HepG2 (cell line): ENCODE results near the gene ETV6. TPM values are rescaled to one million over a fixed set of nuclear protein-coding genes. Genes with fewer than 3 reads are reported as not detected.

Experiments used
- ASH2L ChIP-seq: fragments of 300-600, 200-600 bp; sonication (generic); IDR thresholded peaks from 2 replicates; pipeline ENCODE4 v1.7.0; 2017; ENCODE audit warnings: low read depth, mild to moderate bottlenecking, moderate library complexity, mixed read lengths, low read length; ENCODE audit not compliant: insufficient read length
- PPARG ChIP-seq: conservative IDR thresholded peaks from 2 replicates; pipeline ENCODE4 v1.6.1; 2016; ENCODE audit warnings: missing biosample characterization, missing genetic modification reagents
- RARA ChIP-seq: IDR thresholded peaks from 2 replicates; pipeline ENCODE4 v1.6.1; 2016; ENCODE audit warnings: missing genetic modification reagents, missing compliant biosample characterization
- SIN3A ChIP-seq: IDR thresholded peaks from 2 replicates; pipeline ENCODE4 v1.6.1; 2011; ENCODE audit warnings: low read depth, mild to moderate bottlenecking, control low read depth, low read length, borderline replicate concordance
- ZNF878 ChIP-seq: sonication (generic); formaldehyde crosslinking; IDR thresholded peaks from 2 replicates; pipeline ENCODE4 v1.8.1; 2023; ENCODE audit warnings: mild to moderate bottlenecking, missing genetic modification reagents, moderate library complexity
- polyA plus RNA-seq, 8 experiments: library from polyadenylated mRNA; depleted of rRNA in 3 of 8; stranded (reverse) in 7 of 8; unstranded in 1 of 8; fragments of >200 nt; fragmentation: Illumina TruSeq in 4 of 8; extraction: Trizol in 4 of 8; gene quantifications; 2 replicates each; pipeline versions ENCODE4 v1.2.1 to v1.2.3, GENCODE V29; 2011 to 2016; ENCODE audit warnings: low read depth in 4 of 8, missing spikeins in 1 of 8, mixed read lengths in 1 of 8; ENCODE audit not compliant: insufficient read depth in 1 of 8
- total RNA-seq, 5 experiments: library from RNA; depleted of rRNA; stranded (reverse); fragments of >200 nt; fragmentation: Illumina TruSeq; extraction: Trizol; gene quantifications; 2 replicates each; pipeline ENCODE4 v1.2.3, GENCODE V29; 2016; ENCODE audit warnings: low read depth in 1 of 5
- TF ChIP-seq, protein P1 (sequence below): sonication (generic); formaldehyde crosslinking; conservative IDR thresholded peaks from 2 replicates; pipeline ENCODE4 v1.4.0; 2020; ENCODE audit warnings: mild to moderate bottlenecking, missing genetic modification reagents, moderate library complexity
- TF ChIP-seq, protein P2 (sequence below): sonication (generic); formaldehyde crosslinking; IDR thresholded peaks from 2 replicates; pipeline ENCODE4 v1.5.1; 2020; ENCODE audit warnings: missing genetic modification reagents, mild to moderate bottlenecking, borderline replicate concordance
- TF ChIP-seq, protein P3 (sequence below): sonication (generic); formaldehyde crosslinking; IDR thresholded peaks from 2 replicates; pipeline ENCODE4 v1.4.0; 2020; ENCODE audit warnings: mild to moderate bottlenecking, missing genetic modification reagents, borderline replicate concordance
- TF ChIP-seq, protein P4 (sequence below), 2 experiments: sonication (generic) in 1 of 2; formaldehyde crosslinking in 1 of 2; IDR thresholded peaks; 2 replicates each; pipeline versions ENCODE4 v1.5.1 to v1.6.1; 2011 to 2020; ENCODE audit warnings: borderline replicate concordance in 1 of 2, low read depth in 1 of 2, low read length in 1 of 2, mild to moderate bottlenecking in 1 of 2, missing genetic modification reagents in 1 of 2, moderate library complexity in 1 of 2

Gene ETV6
- total and polyA plus RNA-seq, 2 of the 13 experiments (the other 11 are each of a cell fraction or from before 2014, with no cell fraction given): 2.2 to 3.0 TPM

DNA sequence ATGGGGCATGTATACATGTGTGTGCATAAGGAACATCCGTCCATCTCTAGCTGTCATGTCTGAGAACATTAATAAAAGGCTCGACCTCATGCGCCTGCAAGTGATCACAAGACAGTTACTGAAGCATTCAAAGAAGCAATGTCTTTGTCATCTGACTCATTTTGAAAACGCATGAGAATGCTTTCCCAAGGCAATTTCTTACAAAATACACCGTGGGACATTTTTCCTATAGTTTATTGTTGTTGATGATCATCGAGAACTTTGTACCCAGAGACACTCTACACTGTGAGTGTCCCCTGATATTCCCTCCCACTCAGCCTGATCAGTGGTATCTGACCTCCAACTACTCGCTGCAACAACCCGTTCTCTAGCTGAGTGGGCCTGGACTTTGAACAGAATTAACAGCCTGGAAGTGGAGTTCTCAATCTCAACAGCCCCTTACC, 68.1 kb downstream of the ETV6 start (continued):
- TF ChIP-seq SIN3A: no peak
- TF ChIP-seq, protein P1, sequence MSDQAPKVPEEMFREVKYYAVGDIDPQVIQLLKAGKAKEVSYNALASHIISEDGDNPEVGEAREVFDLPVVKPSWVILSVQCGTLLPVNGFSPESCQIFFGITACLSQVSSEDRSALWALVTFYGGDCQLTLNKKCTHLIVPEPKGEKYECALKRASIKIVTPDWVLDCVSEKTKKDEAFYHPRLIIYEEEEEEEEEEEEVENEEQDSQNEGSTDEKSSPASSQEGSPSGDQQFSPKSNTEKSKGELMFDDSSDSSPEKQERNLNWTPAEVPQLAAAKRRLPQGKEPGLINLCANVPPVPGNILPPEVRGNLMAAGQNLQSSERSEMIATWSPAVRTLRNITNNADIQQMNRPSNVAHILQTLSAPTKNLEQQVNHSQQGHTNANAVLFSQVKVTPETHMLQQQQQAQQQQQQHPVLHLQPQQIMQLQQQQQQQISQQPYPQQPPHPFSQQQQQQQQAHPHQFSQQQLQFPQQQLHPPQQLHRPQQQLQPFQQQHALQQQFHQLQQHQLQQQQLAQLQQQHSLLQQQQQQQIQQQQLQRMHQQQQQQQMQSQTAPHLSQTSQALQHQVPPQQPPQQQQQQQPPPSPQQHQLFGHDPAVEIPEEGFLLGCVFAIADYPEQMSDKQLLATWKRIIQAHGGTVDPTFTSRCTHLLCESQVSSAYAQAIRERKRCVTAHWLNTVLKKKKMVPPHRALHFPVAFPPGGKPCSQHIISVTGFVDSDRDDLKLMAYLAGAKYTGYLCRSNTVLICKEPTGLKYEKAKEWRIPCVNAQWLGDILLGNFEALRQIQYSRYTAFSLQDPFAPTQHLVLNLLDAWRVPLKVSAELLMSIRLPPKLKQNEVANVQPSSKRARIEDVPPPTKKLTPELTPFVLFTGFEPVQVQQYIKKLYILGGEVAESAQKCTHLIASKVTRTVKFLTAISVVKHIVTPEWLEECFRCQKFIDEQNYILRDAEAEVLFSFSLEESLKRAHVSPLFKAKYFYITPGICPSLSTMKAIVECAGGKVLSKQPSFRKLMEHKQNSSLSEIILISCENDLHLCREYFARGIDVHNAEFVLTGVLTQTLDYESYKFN (CRISPR knock-in tag): peak; percentile 35; the same call in 1 of the 2 replicates
- TF ChIP-seq RARA: peak; percentile 21
- peak; percentile 24 for TF ChIP-seq ASH2L
- TF ChIP-seq, protein P2, sequence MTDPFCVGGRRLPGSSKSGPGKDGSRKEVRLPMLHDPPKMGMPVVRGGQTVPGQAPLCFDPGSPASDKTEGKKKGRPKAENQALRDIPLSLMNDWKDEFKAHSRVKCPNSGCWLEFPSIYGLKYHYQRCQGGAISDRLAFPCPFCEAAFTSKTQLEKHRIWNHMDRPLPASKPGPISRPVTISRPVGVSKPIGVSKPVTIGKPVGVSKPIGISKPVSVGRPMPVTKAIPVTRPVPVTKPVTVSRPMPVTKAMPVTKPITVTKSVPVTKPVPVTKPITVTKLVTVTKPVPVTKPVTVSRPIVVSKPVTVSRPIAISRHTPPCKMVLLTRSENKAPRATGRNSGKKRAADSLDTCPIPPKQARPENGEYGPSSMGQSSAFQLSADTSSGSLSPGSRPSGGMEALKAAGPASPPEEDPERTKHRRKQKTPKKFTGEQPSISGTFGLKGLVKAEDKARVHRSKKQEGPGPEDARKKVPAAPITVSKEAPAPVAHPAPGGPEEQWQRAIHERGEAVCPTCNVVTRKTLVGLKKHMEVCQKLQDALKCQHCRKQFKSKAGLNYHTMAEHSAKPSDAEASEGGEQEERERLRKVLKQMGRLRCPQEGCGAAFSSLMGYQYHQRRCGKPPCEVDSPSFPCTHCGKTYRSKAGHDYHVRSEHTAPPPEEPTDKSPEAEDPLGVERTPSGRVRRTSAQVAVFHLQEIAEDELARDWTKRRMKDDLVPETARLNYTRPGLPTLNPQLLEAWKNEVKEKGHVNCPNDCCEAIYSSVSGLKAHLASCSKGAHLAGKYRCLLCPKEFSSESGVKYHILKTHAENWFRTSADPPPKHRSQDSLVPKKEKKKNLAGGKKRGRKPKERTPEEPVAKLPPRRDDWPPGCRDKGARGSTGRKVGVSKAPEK (CRISPR knock-in tag): peak; percentile 69; the same call in 1 of the 2 replicates
- TF ChIP-seq ZNF878: no peak
- TF ChIP-seq, protein P3, sequence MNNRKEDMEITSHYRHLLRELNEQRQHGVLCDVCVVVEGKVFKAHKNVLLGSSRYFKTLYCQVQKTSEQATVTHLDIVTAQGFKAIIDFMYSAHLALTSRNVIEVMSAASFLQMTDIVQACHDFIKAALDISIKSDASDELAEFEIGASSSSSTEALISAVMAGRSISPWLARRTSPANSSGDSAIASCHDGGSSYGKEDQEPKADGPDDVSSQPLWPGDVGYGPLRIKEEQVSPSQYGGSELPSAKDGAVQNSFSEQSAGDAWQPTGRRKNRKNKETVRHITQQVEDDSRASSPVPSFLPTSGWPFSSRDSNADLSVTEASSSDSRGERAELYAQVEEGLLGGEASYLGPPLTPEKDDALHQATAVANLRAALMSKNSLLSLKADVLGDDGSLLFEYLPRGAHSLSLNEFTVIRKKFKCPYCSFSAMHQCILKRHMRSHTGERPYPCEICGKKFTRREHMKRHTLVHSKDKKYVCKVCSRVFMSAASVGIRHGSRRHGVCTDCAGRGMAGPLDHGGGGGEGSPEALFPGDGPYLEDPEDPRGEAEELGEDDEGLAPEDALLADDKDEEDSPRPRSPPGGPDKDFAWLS (CRISPR knock-in tag): no peak
- TF ChIP-seq, protein P4, sequence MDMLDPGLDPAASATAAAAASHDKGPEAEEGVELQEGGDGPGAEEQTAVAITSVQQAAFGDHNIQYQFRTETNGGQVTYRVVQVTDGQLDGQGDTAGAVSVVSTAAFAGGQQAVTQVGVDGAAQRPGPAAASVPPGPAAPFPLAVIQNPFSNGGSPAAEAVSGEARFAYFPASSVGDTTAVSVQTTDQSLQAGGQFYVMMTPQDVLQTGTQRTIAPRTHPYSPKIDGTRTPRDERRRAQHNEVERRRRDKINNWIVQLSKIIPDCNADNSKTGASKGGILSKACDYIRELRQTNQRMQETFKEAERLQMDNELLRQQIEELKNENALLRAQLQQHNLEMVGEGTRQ (IDR thresholded peaks at IDR 0.05; ENCODE audit: low read depth, low read length): no peak
- TF ChIP-seq, protein P4 (CRISPR knock-in tag; IDR thresholded peaks at IDR 0.05; ENCODE audit: borderline replicate concordance): no peak
- no peak for TF ChIP-seq PPARG (CRISPR knock-in tag)
